Fibroblast of skin of left quadriceps (primary cell): ENCODE results near the gene CACNB2.
"Not testable (repeated sequence)": the region's sequence is repeated elsewhere in the genome, so short reads cannot be mapped to it uniquely, and the experiment has no call there.

Experiments
- DNase-seq, 2 experiments: peaks; one replicate each; pipeline ENCODE4 v3.0.0-alpha.2; 2013; ENCODE audit warnings: low read depth in 2 of 2

CACNB2 gene

DNA sequence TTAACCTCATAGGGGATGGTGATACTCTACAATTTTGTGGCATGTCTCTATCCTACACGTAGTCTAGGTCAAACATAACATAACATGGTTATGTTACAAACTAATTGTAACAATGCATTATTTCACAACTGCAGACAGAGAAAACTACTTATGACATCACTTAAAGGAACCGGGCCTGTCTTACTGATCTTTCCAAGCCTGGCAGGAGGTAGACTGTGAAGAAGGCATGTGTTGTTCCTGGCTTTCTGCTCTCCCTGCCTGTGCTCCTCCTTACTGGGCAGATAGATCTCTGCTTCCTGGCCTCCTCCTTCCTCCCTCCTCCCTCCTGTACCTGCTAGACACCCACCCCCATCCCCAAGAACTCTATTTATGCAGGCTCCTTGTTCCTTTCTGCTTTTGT lies 5.4 kb downstream of the CACNB2 start:
- DNase-seq, result no peak

DNA sequence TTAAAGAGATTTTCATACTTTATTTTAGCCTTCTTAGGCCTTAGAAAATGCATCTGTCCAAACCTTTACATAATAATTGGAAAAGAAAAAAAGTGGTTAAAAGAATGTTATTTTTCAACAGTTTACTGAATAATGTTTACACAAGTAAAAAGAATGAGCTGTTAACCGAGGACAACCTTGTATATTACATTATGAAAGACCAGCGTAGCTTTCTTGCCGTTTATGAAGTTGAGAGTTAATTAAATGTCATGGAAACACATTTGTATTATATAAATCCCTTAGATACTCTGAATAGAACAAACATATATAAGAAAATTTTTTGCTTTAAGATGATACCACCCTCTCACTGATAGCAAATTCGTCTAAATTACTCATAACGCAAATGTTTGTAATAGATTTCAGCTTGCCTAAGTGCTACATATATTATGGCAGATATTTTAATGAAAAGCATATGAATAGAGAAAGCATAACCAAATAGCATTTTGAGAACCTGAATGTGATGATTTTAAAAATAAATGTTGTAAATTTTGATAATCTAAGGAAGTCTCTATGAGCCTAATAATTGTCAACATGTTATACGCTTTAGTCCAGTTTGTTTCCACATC lies 9.1 kb downstream of the CACNB2 start:
- DNase-seq, result no peak

DNA sequence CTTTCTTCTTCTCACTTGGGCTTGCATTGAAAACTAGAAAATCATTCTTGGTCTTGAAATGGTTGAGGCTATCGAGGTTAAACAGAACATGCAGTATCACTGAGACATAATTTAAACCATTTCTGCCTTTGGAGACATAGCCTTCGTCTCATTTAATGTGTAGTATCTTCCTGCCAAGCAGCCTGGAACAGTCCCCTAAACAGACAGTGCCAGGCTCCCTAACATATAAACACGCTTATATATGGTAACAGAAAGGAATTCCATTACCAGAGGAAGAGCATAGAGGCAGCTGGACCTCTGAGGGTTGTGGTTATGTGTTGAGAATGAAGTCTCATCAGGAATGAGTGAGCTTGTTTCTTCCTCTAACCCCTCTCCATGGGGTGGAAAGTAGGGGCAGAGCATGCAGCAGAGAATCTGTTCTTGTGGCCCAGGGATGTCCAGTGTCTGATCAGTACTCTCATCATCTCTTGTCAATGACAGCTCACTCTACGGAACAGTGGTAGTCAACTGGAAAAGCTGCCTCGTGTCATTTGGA lies 11.2 kb downstream of the CACNB2 start:
- DNase-seq, result no peak

DNA sequence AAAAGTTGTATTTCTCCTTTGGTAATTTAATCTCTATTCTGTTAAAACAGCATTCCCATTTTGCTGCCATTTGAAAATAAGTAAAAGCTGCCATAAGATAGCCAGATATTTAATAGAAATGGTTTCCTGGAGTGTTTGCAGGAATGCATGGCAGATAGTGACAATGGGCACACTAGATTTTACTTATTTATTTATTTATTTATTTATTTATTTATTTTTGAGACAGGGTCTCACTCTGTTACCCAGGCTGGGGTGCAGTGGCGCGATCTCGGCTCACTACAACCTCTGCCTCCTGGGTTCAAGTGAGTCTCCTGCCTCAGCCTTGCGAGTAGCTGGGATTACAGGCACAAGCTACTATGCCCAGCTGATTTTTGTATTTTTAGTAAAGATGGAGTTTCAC lies 13.2 kb downstream of the CACNB2 start:
- not testable (repeated sequence) for DNase-seq

DNA sequence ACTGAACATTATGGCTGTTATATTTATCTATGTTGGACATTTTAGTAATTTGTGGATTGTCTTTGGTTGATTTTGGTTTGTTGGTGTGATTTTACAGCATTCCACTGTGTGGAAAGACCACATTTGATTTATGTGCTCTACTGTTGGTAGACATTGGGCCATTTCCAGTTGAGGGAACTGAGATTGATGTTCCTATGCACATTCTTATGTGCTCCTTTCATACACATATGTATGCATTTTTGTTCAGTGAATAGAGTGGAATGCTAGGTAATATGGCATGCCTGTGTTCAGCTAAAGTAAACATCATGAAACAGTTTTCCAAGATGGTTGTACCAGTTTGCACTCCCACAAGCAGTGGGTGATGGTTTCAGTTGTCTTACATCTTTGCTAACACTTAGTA lies 15.1 kb downstream of the CACNB2 start:
- peak; percentile 49 to 53 for DNase-seq

DNA sequence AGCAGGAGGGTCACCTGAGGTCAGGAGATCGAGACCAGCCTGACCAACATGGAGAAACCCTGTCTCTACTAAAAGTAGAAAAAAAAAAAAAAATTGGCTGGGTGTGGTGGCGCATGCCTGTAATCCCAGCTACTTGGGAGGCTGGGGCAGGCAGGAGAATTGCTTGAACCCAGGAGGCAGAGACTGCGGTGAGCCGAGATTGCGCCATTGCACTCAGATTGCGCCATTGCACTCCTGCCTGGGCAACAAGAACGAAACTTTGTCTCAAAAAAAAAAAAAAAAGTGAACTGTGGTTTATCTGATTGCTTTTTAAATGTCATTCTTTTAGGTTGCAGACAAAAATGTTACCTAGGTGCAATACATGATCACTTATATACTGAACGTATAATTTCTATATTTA lies 16.6 kb downstream of the CACNB2 start:
- DNase-seq, result not testable (repeated sequence)

DNA sequence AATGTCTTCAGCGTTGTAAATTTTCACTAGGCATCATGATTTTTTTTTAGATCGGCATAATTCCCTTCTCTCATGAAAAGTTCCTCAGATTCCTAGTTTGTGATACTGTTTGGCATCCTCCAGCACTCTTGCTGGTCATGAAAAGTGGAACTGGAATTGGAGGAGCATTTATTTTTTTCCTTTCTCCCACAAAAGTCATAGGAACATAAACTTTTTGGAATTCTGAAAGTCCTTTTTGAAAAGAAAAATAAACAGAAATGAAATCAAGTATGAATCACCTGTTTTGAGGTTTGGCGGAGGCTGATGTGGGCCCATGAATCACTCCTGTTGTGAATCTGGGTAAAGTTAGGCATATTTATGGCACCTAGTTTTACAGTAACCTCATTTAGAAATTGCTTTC lies 17.7 kb downstream of the CACNB2 start:
- peak; percentile 68 to 71 for DNase-seq

DNA sequence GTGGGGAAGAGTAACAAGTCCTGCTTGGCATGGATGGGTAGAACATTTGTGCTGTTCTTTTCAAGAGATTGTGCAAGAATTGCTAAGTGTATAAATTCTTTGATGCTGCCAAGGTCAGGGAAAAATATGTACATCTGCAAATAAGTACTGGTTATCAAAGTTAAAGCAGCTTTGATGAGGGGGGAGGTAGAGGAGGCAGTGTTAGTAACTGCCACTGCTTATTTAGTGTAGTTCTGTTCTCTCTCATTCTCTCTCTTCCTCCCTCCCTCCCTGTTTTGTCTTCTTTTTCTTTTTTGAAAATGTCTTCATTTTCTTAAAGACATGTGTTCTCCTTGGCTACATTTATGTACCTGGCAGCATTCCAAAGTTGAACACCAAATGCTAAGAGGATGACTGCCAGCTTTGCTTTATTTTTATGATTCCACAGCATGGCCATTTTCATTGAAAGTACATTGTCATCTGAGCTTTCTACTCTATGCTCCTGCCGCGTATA lies 18.6 kb downstream of the CACNB2 start:
- no peak for DNase-seq

DNA sequence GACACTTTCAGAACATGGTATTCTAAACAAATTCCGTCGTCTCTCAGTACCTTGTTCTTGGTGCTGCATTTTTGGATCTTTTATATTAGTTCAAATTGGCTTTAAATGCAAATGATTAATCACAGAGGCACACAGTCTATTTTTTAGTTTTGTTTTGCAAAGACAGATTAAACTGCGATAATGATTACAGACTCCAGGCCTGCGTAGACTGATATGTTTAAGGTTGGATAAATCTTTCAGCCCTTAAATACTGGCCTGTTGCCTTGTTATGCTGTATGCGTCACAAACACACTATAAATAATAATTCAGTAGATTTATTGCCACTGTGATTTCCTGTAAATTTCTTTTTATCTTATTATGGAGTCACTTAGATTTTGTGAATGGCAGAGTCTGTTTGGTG lies 19.3 kb downstream of the CACNB2 start:
- DNase-seq, result no peak

DNA sequence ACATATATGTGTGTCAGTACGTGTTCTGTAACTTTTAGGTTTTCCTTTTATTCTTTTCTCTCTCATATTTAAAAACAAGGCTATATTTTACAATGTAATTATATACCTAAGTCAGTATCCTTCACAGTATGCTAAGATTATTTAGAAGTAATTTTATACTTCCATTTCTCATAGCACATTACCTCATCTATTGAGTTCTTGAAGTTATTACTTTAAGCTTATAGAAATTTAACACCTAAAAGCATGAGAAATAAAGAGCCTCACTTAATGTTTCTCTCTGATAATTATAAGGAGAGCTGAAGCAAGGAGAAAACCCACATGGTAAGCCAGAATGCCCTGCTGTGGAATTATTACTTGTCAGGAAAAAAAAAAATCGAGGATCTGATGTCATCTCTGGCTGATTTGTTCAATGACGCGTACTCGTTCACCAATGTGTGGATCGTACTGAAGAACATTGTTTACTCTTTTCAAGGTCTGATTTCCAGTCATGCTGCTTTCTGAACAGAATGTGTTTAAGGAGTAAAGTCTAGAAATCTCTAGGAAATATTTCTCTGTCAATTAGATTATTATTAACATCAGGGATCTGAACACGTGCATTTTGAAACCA lies 21.9 kb downstream of the CACNB2 start:
- no peak for DNase-seq

DNA sequence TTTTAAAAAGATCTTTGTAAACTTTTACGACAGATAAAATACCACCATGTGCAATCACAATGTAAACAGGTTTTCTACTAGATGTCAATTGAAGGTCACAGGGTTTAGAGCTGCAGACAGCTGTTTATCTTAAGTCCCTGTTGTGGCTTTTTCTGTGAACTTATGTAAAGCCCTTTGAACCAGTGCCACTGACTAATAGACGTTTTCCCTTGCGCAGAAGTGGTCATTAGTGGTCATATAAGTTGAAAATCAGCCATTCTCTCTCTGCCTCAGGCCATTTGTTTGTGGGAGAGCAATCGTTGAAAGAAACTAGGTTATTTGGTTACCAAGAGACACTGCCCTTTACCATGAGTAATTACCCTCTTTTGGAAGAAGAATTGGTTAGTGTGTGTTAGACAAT lies 23.9 kb downstream of the CACNB2 start:
- no peak for DNase-seq

DNA sequence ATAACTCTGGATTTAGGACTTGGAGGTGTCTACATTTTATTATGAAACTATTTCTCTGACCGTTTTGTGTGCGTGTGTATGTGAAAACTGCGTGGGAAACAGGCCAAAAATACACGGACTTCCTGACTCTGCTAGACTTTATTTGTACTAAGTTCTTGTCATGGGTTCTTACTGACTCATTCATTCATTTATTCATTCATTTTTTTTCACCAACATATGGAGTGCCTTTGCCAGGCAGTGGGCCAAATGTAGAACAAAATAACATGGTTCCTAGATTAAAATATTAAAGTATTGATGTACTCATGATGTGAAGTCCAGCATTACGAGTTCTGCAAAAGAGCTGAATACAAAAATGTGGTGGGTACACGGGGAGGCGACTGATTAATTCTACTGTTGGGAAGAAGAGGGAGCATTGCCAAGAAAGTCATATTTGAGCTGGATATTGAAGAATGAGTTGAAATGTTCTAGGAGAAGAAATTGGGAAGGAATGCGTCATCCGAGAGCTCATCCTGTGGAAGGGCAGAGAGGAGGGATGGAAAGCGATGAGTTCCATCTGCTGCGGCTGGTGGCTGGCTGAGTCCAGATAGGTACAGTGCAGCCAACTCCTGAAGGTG lies 24.6 kb downstream of the CACNB2 start:
- peak; percentile 87 to 89 for DNase-seq

DNA sequence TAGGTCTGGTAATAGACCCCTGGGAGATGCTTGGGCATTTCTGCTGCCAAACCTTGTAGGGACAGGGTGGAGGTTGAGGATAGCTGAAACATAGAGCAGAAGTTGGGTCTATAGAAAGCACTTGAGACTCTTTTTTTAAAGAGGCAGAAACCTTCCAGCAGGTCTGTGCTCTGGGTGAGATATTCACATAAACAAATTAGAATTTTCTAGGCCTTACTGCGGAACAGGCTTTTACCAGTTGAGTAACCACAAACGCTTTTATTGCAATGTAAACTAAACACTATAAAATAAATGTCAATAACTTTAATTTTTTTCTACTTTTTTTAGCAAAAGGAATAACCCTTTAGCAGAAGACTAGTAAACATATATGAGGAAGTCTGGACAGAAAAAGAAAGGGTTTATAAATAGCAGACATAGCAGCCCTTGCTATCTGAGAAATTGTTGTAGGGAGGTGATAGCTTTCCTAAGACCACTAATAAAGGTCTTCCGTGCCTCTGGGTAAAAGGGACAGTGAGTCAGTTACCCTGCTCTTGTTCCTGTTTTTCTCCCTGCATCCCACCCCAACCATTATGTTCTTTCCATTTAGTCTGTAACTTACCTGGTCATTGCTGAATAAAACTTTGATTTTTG lies 38.7 kb downstream of the CACNB2 start:
- no peak for DNase-seq

DNA sequence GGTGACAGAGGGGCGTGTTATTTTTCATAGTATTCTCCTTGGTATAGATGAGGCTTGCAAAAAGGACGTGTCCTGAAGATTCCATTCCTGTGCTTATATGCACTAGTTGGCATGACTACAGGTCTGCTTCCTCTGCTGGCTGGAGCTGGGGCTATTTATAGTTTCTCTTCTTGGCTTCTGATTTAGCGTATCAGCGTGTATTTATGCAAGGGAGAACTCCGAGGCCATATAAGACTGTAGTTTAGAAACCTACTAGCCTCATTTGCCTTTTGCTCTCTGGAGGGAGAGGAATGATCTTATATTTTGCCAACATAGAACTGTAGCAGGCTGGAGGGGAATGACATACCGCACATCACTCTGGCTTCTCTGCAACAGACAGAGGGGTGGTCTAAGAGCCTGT lies 39.7 kb downstream of the CACNB2 start:
- DNase-seq, result peak in 1 of 2 experiments; percentile 29

DNA sequence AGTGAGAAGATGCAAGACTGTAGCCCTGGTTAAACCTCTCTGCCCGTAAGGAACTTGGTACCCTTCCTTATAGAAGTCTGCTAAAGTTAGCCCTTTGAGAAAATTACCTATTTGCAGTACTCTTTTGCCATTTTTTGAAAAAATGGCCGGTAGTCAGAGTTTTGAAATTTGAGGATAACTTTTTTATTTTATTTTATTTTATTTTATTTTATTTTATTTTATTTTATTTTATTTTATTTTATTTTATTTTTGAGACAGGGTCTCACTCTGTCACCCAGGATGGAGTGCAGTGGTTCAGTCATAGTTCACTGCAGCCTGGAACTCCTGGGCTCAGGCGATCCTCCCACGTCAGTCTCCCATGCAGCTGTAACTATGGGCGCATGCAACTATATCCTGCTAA lies 41.2 kb downstream of the CACNB2 start:
- DNase-seq, result not testable (repeated sequence)

DNA sequence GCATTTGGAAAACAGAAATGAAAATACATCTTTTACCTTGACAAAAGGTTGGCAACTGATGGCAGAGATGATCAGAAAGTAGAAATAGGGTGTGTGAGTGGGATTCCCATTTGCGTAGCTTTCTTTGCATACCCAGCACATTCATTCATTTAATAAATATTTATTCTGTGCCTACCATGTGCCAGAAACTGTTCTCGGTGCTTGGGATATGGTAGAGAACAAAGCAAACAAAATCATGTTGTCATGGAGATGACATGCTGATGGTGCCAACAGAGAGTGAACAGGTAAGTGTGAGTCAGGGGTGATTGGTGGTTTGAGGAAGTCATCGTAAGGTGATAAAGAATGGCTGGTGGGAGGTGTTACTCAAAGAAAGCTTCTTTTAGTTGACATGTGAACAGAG lies 45.4 kb downstream of the CACNB2 start:
- no peak for DNase-seq

DNA sequence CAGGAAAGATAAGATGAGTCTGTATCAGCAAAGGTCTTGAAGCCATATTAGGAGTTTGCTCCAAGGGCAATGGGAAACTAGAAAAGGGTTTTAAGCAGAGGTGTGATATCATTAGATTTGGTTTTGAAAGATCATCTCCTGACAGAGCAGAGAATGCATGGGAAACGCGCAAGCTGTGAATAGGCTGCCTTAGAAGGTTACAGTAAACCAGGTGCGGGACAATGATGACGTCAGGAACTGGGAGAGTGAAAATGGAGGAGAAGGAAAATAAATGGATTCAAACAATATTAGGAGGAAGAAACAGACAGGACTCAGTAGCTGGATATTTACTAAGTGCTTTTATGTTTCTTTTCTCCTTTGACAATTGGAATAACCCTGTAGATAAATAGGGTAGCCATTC lies 50.6 kb downstream of the CACNB2 start:
- DNase-seq, result no peak

DNA sequence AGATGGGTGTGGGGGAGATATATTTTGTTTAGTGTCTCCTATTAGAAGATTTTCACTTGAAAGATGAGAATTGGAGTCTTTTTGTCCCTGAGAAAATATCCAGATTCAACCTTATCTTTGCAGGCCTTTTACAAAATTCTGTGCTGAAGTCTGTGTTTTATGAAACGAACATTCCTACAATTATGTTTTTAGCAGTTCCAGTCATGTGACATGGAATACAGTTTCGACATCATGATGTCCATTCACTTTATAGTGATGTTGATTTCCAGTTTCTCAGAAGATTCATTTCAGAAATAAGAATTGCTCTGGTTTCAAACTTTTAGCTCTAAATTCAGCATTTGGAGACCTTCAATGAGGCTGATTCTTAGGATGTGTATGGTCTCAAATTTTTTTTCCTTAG lies 54.4 kb downstream of the CACNB2 start:
- no peak for DNase-seq

DNA sequence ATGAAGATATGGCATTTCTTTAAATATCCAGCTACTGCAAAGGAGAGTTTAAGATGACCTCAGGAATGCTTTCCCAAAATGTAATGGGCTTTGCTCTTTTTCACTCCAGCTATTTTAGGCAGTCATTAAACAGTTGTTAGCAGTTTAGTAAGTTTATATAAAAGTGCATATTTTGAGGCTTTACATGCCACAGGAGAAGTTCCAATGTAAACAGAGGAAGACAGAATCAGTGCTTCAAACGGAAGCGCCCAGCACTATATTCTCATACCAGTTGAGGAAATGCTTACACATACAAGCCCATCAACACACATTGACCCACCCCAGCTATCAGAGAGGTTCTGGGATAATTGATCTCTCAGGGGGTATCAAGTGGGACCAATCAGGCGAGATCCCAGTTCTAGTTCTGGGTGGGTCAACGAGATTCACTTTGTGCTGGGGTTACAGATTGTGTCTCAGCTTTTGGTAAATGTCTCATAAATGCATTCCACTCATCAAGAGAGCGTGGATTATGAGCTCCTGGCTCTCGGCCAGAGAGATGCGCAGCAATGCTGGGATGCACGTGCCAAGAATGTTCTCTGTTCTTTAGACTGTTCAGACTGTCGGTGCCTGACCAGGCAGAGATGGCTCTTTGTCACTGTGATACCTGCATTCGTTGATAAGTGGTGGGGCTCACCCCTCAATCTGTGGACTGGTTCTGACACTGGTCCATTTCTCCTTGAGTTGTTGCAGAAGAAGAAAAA lies 55.0 kb downstream of the CACNB2 start:
- DNase-seq, result peak; percentile 13 to 20

DNA sequence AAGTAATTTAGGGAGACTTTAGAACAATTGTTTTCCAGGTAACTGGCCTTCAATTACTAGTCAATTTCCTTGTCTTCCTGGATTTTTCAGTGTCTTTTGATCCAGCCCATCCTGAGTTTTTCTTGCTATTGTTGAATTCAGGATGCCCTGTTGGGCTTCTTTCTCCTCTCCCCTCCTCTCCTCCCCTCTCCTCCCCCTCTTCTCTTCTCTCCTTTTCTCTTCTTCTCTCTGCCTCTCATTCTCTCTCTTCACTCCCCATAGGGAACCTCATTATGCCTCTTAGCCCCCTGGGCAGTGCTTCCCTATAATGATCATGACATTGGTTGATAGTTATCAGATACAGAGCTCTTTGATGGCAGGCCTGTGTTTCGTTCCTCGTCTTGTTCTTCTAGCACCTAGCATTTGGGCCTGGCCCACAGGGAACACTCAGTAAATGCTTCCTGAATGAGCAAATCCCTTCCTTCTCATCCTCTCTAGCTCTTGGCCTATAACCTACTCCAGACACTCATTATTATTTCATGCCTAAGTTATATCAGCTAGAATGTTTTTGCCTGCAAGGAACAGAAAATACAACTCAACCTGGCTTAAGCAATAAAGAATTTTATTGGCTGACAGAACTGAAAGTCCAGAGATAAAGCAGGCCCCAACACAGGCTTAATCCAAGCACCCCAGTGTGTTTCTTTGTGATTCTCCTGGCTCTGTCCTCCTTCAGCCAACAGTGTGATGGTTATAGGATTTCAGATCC lies 56.8 kb downstream of the CACNB2 start:
- no peak for DNase-seq

DNA sequence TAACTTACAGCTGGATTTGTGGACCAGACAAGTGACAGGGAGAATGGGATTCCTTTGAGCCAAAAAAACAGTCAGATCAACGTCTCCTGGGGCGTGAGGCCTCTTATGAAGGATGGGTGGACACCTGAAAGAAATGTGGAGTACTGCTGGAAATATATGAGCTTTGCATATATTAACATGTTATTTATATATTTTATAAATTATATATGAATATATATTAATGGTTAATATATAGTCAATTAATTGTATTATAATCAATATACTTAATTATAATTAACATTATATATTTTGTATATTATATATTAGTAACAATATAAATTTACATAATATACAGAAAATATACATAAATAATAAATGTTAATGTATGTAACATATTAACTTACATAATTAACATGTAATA lies 57.5 kb downstream of the CACNB2 start:
- DNase-seq, result no peak
